HG03045 (cell line): ENCODE data around the gene HMGN2.

ENCODE experiments used
- ATAC-seq: cut with Tn5 transposase; IDR thresholded peaks from one replicate; pipeline ENCODE4 v1.9.1; 2021; ENCODE audit warnings: mild to moderate bottlenecking, moderate library complexity; ENCODE audit not compliant: unreplicated experiment

Gene HMGN2

DNA sequence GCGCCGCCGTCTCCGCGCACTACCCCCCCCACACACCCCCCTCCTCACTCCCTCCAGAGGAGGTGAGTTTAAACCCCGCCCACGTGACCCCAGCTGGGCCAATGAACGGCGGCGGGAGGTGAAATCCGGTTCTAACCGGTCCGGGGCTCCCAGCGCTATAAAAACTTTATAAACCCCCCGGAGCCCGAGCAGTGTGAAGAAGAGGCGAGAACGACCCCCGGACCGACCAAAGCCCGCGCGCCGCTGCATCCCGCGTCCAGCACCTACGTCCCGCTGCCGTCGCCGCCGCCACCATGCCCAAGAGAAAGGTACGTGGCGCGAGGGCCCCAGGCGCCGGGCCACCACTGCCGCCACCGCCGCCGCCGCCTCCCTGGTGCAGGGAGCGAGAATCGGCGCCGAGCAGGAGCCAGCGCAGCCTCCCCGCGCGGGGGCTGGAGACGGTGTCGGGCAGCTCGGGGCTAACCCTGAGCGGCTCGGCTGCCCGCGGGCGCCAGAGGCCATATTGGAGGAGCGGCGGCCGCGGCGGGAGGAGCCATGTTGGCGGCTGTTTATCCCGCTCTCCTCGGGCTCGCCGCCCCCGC lies at the start of gene HMGN2:
Gene HMGN2, plus strand, starts transcription at position 121 of the 581 bp plus-strand sequence. Its CDS starts 173 bp downstream, at position 294.
- peak; percentile 45 for ATAC-seq

DNA sequence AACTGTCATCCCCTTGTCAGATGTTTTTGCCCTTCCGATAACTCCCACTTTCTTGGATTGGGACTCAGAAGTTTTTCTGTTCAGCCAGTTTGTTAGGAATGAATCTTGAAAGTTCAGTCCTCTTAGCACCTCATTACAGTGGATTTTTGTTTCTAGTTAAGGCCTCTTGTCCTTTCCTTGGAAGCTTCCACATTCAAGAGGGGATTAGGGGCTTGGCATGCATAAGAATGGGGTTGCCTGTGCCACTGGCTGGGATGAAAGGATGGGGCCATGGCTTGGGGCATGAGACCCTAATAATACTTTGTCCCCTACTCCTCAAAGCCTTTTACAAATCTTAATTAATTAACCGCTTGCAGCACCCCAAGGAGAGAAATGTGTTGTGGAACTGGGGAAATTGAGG lies 42.5 kb upstream of the HMGN2 start:
- ATAC-seq = no peak

DNA sequence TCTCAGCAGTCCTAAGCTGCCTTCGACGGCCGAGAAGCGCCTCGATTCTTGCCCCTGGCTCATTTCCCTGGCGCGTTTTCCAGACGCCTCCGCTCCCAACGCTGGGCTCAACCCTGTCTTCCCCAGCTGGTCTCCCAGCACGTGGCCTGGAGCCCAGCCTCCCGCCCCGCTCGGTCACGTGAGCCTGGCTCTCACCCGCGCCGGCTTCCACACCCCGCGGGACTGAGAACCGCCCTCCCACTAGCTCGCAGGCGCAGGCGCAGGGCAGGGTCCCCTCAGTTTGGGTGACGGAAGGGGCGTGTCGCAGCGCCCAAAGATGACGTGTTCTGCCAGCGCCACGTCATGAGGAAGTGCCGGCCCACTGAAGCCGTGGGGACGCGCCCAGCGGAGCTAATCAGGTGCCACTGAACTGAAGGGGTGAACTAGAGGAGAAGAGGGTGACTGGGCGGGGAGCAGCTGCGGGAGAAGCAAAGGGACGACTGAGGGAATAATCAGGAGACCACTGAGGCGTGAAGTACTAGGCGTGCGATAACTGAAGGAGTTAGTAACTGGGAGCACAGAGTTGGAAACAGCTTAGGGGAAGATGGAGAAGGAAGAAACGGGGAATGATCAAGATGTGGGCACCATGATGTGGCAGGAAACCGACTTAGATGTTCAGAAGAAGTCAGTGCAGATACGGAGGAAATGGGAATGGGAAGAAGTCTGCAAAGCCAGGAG lies 40.1 kb upstream of the HMGN2 start, which contains the start of gene DHDDS:
Gene DHDDS, plus strand, starts transcription at position 343 of the 717 bp plus-strand sequence. CDS start 625 bp downstream, outside the sequence.
- peak; percentile 96 for ATAC-seq

DNA sequence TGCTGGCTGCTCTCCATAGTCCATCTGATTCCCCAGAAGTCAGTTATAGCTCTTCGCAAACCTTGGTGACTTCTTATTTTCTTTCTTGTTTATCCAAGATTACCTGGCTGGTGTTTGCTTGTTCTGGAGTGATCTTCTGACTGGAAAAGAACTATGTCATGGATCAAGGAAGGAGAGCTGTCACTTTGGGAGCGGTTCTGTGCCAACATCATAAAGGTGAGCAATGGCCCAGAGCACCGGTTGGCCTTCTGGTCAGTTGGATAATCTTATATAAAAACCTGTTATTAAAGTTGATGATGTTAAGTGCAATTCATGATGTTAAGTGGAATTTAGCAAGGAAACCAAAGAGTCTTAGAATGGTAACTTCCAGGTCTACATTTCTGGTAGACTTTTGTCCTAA lies 39.4 kb upstream of the HMGN2 start:
- no peak for ATAC-seq

DNA sequence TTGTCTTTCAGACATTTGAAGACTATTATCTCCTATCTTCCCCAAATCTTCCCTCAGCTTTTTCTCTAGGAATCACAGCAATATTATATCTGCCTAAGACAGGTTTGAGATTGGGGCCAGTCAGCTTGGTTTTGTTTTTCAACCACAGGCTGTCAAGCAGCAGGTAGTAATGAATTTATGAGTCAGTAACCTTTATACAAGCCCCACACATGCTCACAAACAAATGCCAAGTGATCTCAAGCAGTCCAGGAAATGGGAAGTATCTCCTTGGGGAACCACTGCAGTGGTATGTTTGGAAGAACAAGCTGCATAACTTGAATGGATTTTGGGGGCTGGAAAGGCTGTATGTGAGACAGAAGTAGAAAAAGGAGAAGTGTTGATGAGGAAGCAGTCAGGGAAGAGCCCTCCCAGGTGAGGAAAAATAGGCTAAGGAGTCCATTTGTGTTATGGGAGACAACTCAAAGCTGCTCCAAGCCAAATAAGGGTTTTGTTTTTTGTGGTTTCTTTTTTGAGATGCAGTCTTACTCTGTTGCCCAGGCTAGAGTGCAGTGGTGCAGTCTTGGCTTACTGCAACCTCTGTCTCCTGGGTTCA lies 38.0 kb upstream of the HMGN2 start:
- ATAC-seq = no peak

DNA sequence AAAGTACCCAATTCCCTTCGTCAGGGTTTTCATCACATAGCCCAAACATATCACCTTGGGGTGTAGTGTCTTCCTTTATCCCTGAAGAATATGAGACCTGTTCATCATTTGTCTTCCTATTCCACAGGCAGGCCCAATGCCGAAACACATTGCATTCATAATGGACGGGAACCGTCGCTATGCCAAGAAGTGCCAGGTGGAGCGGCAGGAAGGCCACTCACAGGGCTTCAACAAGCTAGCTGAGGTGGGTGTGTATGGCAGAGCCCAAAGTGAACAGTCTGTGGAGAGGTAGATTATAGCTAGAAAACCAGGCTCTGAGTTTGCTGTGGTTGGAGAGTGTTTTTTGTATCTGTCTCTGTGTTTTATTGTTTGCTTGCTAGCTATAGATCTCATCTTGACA lies 34.2 kb upstream of the HMGN2 start:
- ATAC-seq = no peak

DNA sequence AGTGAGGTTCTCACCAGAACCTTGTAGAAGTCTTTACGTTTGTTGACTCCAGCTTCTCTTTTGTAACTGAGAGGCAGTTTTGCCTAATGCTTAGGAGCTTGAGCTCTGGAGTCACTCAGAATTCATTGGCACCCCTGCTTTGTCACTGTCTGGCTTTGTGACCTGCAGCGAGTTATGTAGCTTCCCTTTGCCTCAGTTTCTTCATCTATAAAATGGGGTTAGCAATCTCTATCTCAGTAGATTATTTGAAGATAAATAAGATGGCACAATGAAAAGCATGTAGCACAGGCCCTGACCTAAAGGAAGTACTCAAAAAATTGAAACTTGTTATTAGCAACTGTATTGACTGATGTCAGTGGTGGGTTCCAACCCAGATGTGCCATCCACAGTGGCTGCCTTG lies 32.0 kb upstream of the HMGN2 start:
- ATAC-seq = no peak

DNA sequence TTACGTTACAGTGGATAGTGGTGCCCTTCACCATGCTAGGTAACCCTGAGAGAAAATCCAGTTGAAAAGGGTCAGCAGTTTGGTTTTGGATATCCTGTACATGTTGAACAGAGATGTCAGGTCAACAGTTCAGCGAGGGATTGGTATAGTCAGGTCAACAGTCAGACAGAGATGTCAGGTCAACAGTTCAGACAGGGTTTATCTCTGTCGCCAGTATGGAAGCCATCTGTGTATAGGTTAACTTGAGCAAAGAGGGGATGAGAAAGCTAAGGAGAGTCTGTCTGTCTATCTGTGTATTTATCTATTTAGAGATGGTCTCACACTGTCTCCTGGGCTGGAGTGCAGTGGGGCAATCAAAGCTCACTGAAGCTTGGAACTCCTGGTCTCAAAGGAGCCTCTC lies 22.4 kb upstream of the HMGN2 start:
- ATAC-seq = no peak

DNA sequence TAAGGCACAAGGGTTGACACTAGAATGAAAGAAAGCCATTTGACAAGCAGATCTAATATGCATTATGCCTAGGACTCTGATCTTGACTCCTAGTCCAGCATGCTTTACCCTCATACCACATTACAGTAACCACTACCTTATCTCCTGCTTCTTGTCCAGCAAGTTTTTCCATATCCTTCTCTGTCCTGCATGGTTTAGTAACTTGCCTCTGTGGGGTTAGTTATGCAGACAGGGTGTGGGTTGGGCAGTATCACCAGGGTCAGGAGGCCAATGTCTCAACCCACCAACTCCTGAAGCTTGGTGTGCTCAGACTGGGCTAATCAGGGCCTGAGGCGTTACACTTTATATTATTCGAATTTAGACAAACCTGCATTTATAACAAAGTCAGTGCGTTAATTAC lies 21.3 kb upstream of the HMGN2 start:
- no peak for ATAC-seq

DNA sequence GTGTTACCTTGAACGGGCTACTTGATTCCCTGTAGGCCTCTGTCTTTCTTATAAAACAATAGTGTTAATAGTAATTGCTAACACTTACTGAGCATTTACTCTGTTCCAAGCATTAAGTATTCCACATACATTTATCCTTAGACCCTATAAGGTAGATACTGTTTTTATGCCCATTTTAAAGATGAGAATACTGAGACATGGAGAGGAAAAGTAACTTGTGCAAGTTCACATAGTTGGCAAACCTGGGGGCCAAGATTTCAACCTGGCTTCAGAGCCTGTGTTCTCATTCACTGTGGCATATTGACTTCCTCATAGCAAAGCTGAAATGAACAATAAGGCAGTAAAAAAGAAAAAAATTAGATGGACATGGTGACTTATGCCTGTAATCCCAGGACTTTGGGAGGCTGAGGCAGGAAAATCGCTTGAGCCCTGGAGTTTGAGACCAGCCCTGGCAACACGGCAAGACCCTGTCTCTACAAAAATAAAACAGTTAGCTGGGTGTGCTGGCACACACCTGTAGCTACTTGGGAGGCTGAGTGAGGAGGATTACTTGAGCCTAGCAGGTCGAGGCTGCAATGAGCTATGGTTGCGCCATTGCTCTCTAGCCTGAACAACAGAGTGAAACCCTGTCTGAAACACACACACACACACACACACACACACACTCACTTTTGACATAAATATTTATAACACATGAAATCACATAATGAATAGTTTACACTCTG lies 19.6 kb upstream of the HMGN2 start:
- ATAC-seq = no peak

DNA sequence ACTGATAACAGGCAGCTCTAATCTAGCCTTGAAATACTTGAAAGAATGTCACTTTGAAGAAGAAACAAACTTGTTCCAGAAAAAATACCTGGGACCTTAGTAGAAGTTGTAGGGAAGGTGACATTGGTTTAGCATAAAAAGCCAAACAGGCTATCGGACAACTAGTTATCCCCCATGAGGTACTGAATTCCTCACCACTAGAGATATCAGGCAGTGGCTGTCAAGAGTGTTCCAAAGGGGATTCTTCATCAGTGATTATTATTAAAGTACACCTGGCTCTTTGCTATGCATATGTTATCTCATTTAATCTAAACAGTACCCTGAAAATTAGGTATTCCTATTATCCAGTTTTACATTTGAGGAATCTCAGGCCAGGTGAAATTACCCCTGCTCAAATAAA lies 13.1 kb upstream of the HMGN2 start:
- no peak for ATAC-seq

DNA sequence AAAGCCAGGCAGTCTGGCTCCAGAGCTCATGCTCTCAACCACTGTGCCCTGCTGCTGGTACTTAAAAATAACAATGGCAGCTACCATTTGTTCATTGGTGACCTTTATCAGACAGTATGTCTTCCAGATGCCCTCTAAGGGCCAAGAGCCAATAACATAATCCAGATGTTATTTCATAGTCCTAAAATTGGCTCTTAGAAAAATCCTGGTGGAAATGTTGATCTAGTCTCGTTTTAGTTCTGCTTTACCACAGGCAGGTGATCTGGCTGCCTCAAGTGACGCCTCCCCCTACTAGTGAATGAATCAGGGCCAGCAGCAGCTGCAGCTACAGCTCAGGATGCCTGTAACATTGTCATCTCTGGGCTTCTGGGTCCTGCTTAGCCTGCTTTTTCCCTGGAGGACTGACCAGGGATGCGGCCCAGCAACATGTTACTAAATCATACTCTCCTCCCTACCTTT lies 12.6 kb upstream of the HMGN2 start:
- no peak for ATAC-seq

DNA sequence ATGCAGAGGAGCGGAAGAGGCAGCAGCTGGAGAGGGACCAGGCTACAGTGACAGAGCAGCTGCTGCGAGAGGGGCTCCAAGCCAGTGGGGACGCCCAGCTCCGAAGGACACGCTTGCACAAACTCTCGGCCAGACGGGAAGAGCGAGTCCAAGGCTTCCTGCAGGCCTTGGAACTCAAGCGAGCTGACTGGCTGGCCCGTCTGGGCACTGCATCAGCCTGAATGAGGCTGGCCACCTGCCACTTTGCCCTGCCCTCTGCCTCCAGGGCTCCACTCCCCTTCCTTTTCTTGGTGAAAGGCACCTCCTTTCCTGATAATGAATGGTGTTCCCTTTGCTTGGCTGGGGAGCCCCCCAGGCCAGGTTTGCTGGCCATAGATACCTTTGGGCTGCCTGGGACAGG lies 3.3 kb upstream of the HMGN2 start:
- ATAC-seq = no peak

DNA sequence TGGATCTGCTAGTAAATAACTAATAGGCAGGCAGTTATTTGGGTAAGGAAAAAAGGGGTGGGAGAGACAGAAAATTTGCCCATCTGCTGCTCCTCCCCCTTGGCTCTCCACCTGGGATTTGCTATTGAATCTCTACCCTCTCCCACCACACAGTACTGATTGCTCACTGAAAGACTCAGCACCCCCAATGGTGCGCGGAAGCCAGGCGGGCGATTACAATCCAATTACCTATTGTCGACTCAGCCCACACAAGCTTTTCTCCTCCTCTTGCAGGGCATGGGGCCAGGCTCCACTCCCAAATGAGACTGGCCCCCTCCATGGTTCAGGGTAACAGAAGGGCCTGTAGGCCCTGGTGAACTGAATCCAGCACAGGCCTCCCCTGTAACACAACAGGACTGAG lies 2.7 kb upstream of the HMGN2 start:
- no peak for ATAC-seq

DNA sequence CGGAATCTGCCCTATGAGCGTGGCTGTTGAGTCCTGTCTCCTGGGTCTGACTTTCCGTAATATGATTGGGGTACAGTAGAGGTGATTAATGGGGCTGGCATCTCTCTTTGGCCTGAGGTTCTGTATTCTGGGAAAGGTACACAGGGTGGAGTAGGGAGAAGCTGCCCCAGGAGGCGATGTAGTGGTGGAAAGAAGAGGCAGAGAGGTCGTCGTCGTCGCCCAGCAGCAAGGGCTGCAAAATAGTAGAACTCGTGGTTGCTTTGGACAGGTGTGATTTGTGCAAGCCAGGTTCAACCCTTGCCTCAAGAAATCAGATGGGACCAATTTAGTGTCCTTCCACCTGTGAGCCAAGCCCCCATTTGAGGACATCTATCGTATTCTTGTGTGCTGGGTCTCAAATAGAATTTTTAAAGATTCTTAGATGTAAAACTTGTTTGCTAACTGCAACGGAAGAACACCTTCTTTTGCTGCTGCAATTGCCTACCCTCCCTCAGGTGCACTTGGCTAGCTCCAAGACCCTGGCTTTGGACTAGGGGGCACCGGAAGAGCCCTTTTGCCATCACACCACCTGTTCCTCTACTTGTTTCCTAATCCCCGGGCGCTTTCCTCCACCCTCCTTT lies 1.3 kb upstream of the HMGN2 start:
- no peak for ATAC-seq

DNA sequence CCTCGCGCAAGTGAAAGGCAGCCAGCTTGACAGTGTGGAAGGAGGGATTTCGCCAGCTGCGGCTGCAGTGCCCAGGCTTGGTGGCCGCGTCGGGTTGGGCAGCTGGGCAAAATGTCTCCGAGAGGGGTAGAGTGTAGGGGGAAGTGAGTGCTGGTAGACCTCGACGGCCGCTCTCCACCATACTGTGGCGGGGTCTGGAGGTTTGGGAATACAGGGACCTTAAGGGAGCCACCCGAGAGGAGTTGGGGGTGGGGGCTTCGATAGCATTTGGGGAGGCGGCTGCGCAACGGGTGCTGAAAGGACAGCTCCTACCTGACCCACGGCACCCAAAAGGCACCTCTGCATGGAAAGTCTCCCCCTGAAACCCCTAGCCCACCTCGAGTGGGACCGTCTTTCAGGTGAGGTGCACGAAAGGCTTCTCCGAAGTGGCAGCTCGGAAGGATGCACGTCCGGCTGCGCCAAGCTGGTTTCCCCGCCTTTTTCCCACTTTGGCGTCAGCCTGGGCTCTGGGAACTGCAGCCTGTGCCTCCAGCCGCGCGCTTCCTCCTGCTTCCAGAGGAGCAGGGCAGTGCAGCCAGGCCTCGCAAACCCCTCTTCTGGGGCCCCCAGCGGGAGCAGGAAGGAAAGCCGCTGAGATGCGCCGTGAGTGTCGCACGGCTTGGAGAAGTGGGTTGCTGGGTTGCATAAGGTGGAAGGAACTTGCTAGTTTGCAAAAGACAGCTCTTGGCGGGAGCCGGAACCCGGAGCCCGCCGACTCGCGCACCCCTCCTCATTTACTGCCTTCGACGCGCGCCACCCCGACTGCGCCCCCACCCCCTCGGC lies 531 bp upstream of the HMGN2 start:
- ATAC-seq = no peak

DNA sequence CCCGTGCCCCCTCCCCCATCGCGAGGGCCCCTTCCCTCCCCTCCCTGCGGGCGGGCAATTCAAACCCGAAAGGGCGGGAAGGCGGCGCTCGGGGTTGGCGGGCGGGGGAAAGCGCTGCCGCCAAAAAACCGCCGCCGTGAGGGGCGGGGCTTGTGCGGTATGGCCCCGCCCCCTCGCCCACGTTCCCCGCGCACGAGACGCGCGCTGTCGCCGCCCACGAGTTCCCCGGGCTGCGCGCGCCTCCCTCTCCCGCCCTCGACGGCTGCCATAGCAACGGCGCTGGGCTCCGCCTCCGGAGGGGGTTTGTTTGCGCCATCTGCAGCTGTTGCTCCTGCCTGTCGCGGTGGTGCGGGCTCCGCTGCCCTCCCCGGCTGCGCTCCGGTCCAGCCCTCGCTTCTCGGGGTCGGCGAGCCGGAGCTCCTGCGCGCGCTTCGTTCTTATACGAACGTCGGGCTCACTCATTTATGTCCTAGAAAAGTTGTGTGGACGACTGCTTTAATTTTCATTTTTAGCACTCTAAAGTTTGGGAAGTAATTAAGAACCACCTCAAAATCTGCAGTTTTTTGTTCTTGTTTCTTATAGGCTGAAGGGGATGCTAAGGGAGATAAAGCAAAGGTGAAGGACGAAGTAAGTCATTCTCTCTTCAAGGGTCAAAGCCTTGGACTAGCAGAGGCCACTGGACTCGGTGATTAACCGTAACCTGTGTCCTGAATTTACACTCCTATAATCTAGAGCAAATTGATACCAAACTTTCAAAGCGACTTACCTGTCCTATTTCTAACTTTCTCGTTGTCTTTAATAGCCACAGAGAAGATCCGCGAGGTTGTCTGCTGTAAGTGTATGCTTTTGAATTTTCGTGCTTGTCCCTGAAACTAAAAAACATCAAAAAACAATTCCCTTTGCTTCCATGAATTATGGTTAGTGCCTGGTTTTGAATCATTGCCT lies 933 bp downstream of the HMGN2 start:
- ATAC-seq = peak; percentile 82

DNA sequence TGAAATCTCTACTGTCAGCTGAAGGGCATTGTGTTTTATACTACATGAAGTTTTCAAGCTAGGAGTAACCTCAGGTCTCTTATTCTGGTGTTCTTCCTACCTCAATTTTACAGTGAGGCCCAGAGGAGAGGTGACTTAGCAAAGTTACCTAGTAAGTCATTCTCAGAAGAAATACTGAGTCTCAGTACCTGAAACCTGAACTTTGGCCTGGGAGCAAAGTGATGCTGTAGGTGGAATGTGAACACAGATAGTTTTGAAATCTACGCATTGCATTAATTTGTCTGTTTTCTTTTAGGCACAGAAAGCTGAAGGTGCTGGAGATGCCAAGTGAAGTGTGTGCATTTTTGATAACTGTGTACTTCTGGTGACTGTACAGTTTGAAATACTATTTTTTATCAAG lies 2.6 kb downstream of the HMGN2 start:
- ATAC-seq = no peak

DNA sequence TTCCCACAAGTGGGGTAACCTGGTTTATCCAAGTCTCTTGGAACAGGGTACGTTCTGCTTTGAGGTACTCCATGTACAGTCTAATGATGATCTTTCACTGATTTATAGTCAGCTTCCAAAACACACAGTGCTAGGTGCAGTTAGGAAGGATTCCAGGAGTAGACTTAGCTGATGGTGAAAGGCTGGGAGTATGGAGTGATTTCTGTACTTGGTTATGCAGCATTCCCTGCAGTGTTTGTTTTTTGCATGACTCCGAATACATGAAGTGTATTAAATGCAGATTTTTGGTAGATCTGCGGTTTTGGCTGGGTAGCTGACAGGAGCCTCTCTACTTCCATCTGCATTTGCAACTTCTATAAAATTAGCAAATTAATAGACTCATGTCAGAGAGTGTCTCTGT lies 3.7 kb downstream of the HMGN2 start:
- no peak for ATAC-seq
